Trophoblast cell (in vitro differentiated cells and primary cell): ENCODE measurements around the gene LEUTX. TPM values are rescaled to one million over a fixed set of nuclear protein-coding genes. Genes with fewer than 3 reads are reported as not detected.

ENCODE experiments used
- DNase-seq, 2 donors: peaks; one replicate each; pipeline ENCODE4 v3.0.0-alpha.2; 2016
- H2AFZ ChIP-seq: 2 replicates; pipeline ENCODE4 v1.6.1; 2013; ENCODE audit warnings: low read length, moderate library complexity, mild to moderate bottlenecking; ENCODE audit not compliant: insufficient read depth, poor library complexity
- H2AK5ac ChIP-seq: 2 replicates; pipeline ENCODE4 v1.6.1; 2013; ENCODE audit warnings: mild to moderate bottlenecking, low read length
- H2BK120ac ChIP-seq: 2 replicates; pipeline ENCODE4 v1.6.1; 2013; ENCODE audit warnings: low read length, mild to moderate bottlenecking, moderate library complexity; ENCODE audit not compliant: insufficient read depth, poor library complexity
- H2BK12ac ChIP-seq: 2 replicates; pipeline ENCODE4 v1.6.1; 2013; ENCODE audit warnings: mild to moderate bottlenecking, low read length, moderate library complexity
- H2BK5ac ChIP-seq: 2 replicates; pipeline ENCODE4 v1.6.1; 2013; ENCODE audit warnings: low read length, low read depth, moderate library complexity, mild to moderate bottlenecking; ENCODE audit not compliant: poor library complexity
- H3K14ac ChIP-seq: 2 replicates; pipeline ENCODE4 v1.6.1; 2013; ENCODE audit warnings: mild to moderate bottlenecking, low read length
- H3K18ac ChIP-seq: 2 replicates; pipeline ENCODE4 v1.6.1; 2013; ENCODE audit warnings: mild to moderate bottlenecking, low read length
- H3K23ac ChIP-seq: 2 replicates; pipeline ENCODE4 v1.6.1; 2013; ENCODE audit warnings: low read length
- H3K27ac ChIP-seq: 2 replicates; pipeline ENCODE4 v1.5.1; 2013; ENCODE audit warnings: low read depth, mild to moderate bottlenecking, inconsistent platforms, low read length, moderate library complexity
- H3K27me3 ChIP-seq: 2 replicates; pipeline ENCODE4 v1.6.1; 2013; ENCODE audit warnings: inconsistent platforms, mild to moderate bottlenecking, low read length, moderate library complexity; ENCODE audit not compliant: insufficient read depth
- H3K36me3 ChIP-seq, 2 experiments: 1 replicate in 1 of 2; 2 replicates in 1 of 2; pipeline ENCODE4 v1.6.1; 2013; ENCODE audit warnings: low read length in 2 of 2, mild to moderate bottlenecking in 2 of 2, moderate library complexity in 1 of 2; ENCODE audit not compliant: insufficient read depth in 2 of 2, control insufficient read depth in 1 of 2
- H3K4ac ChIP-seq: 2 replicates; pipeline ENCODE4 v1.6.1; 2013; ENCODE audit warnings: low read depth, mild to moderate bottlenecking, low read length, moderate library complexity
- H3K4me1 ChIP-seq, 2 experiments: 1 replicate in 1 of 2; 2 replicates in 1 of 2; pipeline ENCODE4 v1.6.1; 2013; ENCODE audit warnings: low read length in 2 of 2, mild to moderate bottlenecking in 2 of 2, moderate library complexity in 1 of 2; ENCODE audit not compliant: insufficient read depth in 2 of 2, control insufficient read depth in 1 of 2
- H3K4me2 ChIP-seq: 2 replicates; pipeline ENCODE4 v1.6.1; 2013; ENCODE audit warnings: inconsistent platforms, mild to moderate bottlenecking, low read length, moderate library complexity
- H3K4me3 ChIP-seq: 2 replicates; pipeline ENCODE4 v1.5.1; 2013; ENCODE audit warnings: mild to moderate bottlenecking, low read depth, low read length, inconsistent platforms
- H3K79me1 ChIP-seq: one replicate; pipeline ENCODE4 v1.6.1; 2013; ENCODE audit warnings: low read length
- H3K79me2 ChIP-seq: 2 replicates; pipeline ENCODE4 v1.6.1; 2013; ENCODE audit warnings: low read length, mild to moderate bottlenecking; ENCODE audit not compliant: control insufficient read depth, insufficient read depth, poor library complexity
- H3K9ac ChIP-seq: 2 replicates; pipeline ENCODE4 v1.6.1; 2013; ENCODE audit warnings: mild to moderate bottlenecking, low read length
- H3K9me3 ChIP-seq: 2 replicates; pipeline ENCODE4 v1.6.1; 2013; ENCODE audit warnings: low read depth, mild to moderate bottlenecking, control low read depth, inconsistent platforms, low read length; ENCODE audit not compliant: insufficient read depth
- H4K12ac ChIP-seq: 2 replicates; pipeline ENCODE4 v1.6.1; 2013; ENCODE audit warnings: low read depth, mild to moderate bottlenecking, low read length, moderate library complexity
- H4K8ac ChIP-seq: 2 replicates; pipeline ENCODE4 v1.6.1; 2013; ENCODE audit warnings: low read depth, mild to moderate bottlenecking, low read length, moderate library complexity
- H4K91ac ChIP-seq: one replicate; pipeline ENCODE4 v1.6.1; 2013; ENCODE audit warnings: low read depth, mild to moderate bottlenecking, low read length, moderate library complexity
- WGBS: extraction: QIAGEN DNeasy Blood & Tissue Kit; methylation state at CpG from one replicate; pipeline ENCODE4 v1.1.7; 2013; ENCODE audit warnings: missing lambda C conversion rate; ENCODE audit not compliant: insufficient read length, insufficient coverage; ENCODE audit errors: extremely low coverage; 5-methylcytosine and 5-hydroxymethylcytosine counted together
- polyA plus RNA-seq: library from polyadenylated mRNA; stranded (reverse); fragments of 200-250 nt; gene quantifications from 2 replicates; pipeline ENCODE4 v1.2.3, GENCODE V29; 2013

Gene LEUTX
- not detected in 2 replicates for polyA plus RNA-seq

GRCh38 chr19:39778763-39779162 lies at the start of gene LEUTX:
Gene LEUTX, plus strand, starts transcription at chr19:39778854. Its CDS starts 67 bp downstream, at chr19:39778921.
- no peak within 1 kb of the TSS for H4K91ac ChIP-seq
- H3K79me1 ChIP-seq: no peaks in the 10 kb centered on the region
- no peak within 1 kb of the TSS for H2AFZ ChIP-seq
- DNase-seq: no peak
- H3K14ac ChIP-seq: no peak within 1 kb of the TSS
- H3K4me2 ChIP-seq: no peak within 1 kb of the TSS
- H2AK5ac ChIP-seq: no peak within 1 kb of the TSS
- no peak within 1 kb of the TSS for H4K12ac ChIP-seq
- WGBS: 100% methylated on average over 1 of the region's 4 CpGs
- H3K4ac ChIP-seq: no peak within 1 kb of the TSS
- no peak within 1 kb of the TSS for H4K8ac ChIP-seq
- H2BK5ac ChIP-seq: no peak within 1 kb of the TSS
- H3K18ac ChIP-seq: no peak within 1 kb of the TSS
- H3K27ac ChIP-seq: no peak within 1 kb of the TSS
- H3K36me3 ChIP-seq: no peaks in the 10 kb centered on the region
- no peaks in the 10 kb centered on the region for H3K9me3 ChIP-seq
- H3K23ac ChIP-seq: no peak within 1 kb of the TSS
- H3K9ac ChIP-seq: peak within 1 kb of the TSS; percentile 68
- no peaks in the 10 kb centered on the region for H3K27me3 ChIP-seq
- no peaks in the 10 kb centered on the region for H3K79me2 ChIP-seq
- no peak within 1 kb of the TSS for H2BK12ac ChIP-seq
- H3K4me1 ChIP-seq: no peaks in the 10 kb centered on the region
- H3K4me3 ChIP-seq: no peak within 1 kb of the TSS
- H2BK120ac ChIP-seq: no peak within 1 kb of the TSS

- no CpG with 5 or more reads among the region's 4 CpGs for WGBS
- H3K9ac ChIP-seq: no peak overlapping the region
- H3K9me3 ChIP-seq: peaks cover 2% of the 10 kb centered on the region
- no peak overlapping the region for H3K4me3 ChIP-seq
- H3K79me2 ChIP-seq: no peaks in the 10 kb centered on the region
- no peak overlapping the region for H4K12ac ChIP-seq
- no peak overlapping the region for H3K18ac ChIP-seq
- DNase-seq: no peak
- no peak overlapping the region for H2BK12ac ChIP-seq
- no peak overlapping the region for H2AK5ac ChIP-seq
- no peak overlapping the region for H4K91ac ChIP-seq
- H4K8ac ChIP-seq: no peak overlapping the region
- no peak overlapping the region for H3K14ac ChIP-seq
- H2BK120ac ChIP-seq: no peak overlapping the region
- no peak overlapping the region for H3K4ac ChIP-seq
- no peak overlapping the region for H3K23ac ChIP-seq
- peaks cover 0 to 2% of the 10 kb centered on the region in 2 experiments for H3K4me1 ChIP-seq
- no peak overlapping the region for H2BK5ac ChIP-seq
- H2AFZ ChIP-seq: no peak overlapping the region
- H3K36me3 ChIP-seq: no peaks in the 10 kb centered on the region
- no peaks in the 10 kb centered on the region for H3K27me3 ChIP-seq
- no peak overlapping the region for H3K27ac ChIP-seq
- H3K4me2 ChIP-seq: no peak overlapping the region
- no peaks in the 10 kb centered on the region for H3K79me1 ChIP-seq
Measured at GRCh38 chr19:39729594-39729993, 49.1 kb upstream of the LEUTX start.

GRCh38 chr19:39731685-39732084 lies 47.0 kb upstream of the LEUTX start:
- no peak overlapping the region for H2BK5ac ChIP-seq
- no peak overlapping the region for H3K4me2 ChIP-seq
- H3K4ac ChIP-seq: no peak overlapping the region
- H2AFZ ChIP-seq: no peak overlapping the region
- H4K91ac ChIP-seq: no peak overlapping the region
- H3K4me1 ChIP-seq: peaks cover 0 to 2% of the 10 kb centered on the region in 2 experiments
- no peaks in the 10 kb centered on the region for H3K79me2 ChIP-seq
- no peak overlapping the region for H3K14ac ChIP-seq
- H3K9ac ChIP-seq: no peak overlapping the region
- peak; percentile 40 to 71 for DNase-seq
- no peak overlapping the region for H3K23ac ChIP-seq
- no peaks in the 10 kb centered on the region for H3K36me3 ChIP-seq
- H2AK5ac ChIP-seq: no peak overlapping the region
- H3K4me3 ChIP-seq: no peak overlapping the region
- no peak overlapping the region for H3K27ac ChIP-seq
- no peaks in the 10 kb centered on the region for H3K27me3 ChIP-seq
- H3K9me3 ChIP-seq: peaks cover 2% of the 10 kb centered on the region
- no CpG with 5 or more reads among the region's 1 CpG for WGBS
- no peak overlapping the region for H2BK12ac ChIP-seq
- no peak overlapping the region for H2BK120ac ChIP-seq
- H4K12ac ChIP-seq: no peak overlapping the region
- no peak overlapping the region for H3K18ac ChIP-seq
- no peaks in the 10 kb centered on the region for H3K79me1 ChIP-seq
- H4K8ac ChIP-seq: no peak overlapping the region

- no peak overlapping the region for H3K18ac ChIP-seq
- no CpG with 5 or more reads among the region's 2 CpGs for WGBS
- H2AK5ac ChIP-seq: no peak overlapping the region
- no peak overlapping the region for H3K14ac ChIP-seq
- no peak overlapping the region for H2BK12ac ChIP-seq
- H3K9ac ChIP-seq: no peak overlapping the region
- no peak overlapping the region for H3K4me3 ChIP-seq
- no peak overlapping the region for H4K8ac ChIP-seq
- H2AFZ ChIP-seq: no peak overlapping the region
- no peaks in the 10 kb centered on the region for H3K4me1 ChIP-seq
- H3K27ac ChIP-seq: no peak overlapping the region
- peaks cover 2% of the 10 kb centered on the region for H3K9me3 ChIP-seq
- H2BK5ac ChIP-seq: no peak overlapping the region
- H2BK120ac ChIP-seq: no peak overlapping the region
- DNase-seq: no peak
- H3K4me2 ChIP-seq: no peak overlapping the region
- H3K23ac ChIP-seq: no peak overlapping the region
- no peaks in the 10 kb centered on the region for H3K79me2 ChIP-seq
- H3K27me3 ChIP-seq: no peaks in the 10 kb centered on the region
- no peaks in the 10 kb centered on the region for H3K36me3 ChIP-seq
- no peak overlapping the region for H4K91ac ChIP-seq
- H3K4ac ChIP-seq: no peak overlapping the region
- no peak overlapping the region for H4K12ac ChIP-seq
- no peaks in the 10 kb centered on the region for H3K79me1 ChIP-seq
Measured at GRCh38 chr19:39733841-39734240, 44.8 kb upstream of the LEUTX start.
